Hippocampal formation (tissue), 2 donors: ENCODE data around the gene UBE2D3.
A peak's percentile ranks its signal among the peaks of the same experiment; 100 is the strongest.
"Not testable (repeated sequence)": the region's sequence is repeated elsewhere in the genome, so short reads cannot be mapped to it uniquely, and the experiment has no call there.

Experiments
- DNase-seq, 2 donors: peaks; one replicate each; lab custom pipeline; 2025; lab: John Stamatoyannopoulos, UW

UBE2D3 gene

GRCh38 chr4:102826890-102827673, at the start of gene UBE2D3:
Gene UBE2D3, minus strand, starts transcription at chr4:102827551. Its CDS starts 1,043 bp downstream, at chr4:102826508.
- DNase-seq = peak; percentile 94 to 95

DNA sequence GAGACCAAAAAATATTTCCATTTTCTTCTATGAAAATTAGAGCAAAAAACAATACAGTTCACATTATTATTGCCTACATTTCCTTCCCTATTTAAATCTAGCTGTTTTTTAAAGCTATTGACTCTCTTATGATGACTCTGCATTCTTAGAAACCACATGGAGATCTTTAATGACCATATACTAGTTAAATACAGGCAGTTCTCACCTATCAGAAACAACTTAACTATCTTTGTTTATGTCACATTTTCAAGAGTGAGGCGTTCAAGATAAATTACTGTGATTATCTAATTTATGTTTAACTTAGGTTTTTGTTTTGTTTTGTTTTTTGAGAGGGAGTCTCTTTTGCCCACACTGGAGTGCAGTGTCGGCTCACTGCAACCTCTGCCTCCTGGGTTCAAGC, 44.4 kb upstream of the UBE2D3 start:
- DNase-seq = no peak

DNA sequence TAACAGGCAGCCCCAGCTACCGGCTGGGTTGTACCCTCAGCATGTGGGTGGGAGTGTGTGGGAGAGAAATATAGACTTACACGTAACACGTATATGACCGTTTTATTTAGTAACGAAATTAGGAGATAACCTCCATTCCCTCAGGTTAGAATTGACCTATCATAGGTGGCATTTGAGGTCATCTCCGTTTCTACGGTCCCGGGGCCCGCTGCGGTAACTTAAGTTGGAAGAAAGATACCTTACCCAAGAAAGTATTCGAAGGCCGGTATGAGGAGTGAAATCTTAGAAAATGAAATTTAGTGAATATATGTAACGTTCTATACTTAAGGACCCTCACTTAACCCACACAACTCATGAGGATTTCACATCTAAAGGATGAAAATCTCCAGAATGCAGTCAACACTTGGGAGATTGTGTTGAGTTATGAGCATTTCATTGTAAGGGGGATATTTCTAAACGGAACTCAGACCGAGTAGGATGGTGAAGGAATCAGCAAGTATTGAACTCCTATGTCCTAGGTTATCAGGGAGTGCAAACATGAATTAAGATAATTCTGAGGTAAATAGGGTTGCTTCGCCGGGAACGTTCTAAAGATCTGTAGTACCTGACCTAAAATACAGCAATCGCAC, 42.3 kb upstream of the UBE2D3 start:
- DNase-seq = no peak

DNA sequence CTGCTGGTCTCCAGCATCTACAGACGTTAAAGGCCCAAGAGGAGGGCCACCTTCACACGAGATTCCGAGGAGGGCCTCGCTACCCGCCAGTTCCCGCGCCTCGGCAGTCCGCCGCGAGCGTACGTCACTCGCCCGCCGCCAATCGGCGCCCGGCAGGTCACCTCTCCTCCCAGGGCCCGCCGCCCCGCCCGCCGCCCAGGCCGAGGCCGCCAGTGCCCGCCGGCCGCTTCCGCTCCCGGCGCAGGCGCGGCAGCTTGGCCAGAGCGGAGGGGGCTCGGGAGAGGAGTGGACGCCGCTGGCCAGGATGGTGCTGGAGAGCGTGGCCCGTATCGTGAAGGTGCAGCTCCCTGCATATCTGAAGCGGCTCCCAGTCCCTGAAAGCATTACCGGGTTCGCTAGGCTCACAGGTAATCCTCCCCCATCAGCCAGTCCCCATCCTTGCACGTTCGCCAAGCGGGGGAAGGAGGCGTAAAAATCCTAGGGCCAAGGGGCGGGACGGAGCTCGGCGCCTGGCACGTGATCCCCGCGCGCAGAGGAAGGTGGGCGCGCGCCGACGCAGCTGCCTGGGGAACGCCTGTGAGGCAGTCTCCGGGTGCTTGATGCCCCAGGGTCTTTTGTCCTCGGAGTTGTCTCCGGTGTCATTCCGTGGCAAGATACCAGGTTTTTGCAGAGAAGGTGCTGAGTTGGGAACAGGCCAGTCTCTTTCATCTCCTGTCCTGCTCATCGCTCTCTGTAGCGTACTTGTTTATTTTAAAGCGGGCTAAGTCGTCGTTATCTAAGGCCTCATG, 41.6 kb upstream of the UBE2D3 start, which contains the start of gene CISD2:
TSS of gene CISD2 (plus strand) at position 212 of the 788 bp plus-strand sequence. CDS start at position 305, 93 bp downstream.
- peak; percentile 93 to 97 for DNase-seq

DNA sequence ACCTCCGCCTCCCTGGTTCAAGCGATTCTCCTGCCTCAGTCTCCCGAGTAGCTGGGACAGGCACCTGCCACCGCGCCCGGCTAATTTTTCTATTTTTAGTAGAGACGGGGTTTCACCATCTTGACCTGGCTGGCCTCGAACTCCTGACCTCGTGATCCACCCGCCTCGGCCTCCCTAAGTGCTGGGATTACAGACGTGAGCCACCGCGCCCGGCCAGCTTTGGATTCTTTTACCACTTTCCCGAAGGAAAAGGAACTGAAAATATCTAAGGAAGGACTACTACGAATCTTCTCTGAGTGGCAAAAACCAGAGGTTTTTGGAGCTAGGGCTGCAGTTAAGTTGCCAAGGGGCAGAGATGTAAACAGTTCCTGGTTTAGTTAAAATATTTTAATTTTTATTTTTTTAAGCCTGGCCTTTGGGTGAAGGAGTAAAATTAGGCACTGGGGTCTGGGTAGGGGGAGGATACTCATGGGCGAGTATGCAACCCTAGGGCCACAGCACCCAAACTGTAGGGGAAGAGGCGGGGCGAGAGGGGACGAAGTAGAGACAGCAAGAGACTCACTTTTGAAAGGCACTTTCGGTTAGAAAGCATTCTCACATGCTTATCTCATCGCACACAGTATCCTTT, 40.9 kb upstream of the UBE2D3 start:
- DNase-seq = no peak

- DNase-seq = no peak
These were observed 40.2 kb upstream of the UBE2D3 start for GRCh38 chr4:102867278-102868152.

- DNase-seq = not testable (repeated sequence)
These were observed 38.0 kb upstream of the UBE2D3 start for GRCh38 chr4:102865327-102865726.

GRCh38 chr4:102862747-102863146, 35.4 kb upstream of the UBE2D3 start:
- DNase-seq = no peak

GRCh38 chr4:102862016-102862415, 34.7 kb upstream of the UBE2D3 start:
- DNase-seq = no peak

GRCh38 chr4:102860611-102861324, 33.4 kb upstream of the UBE2D3 start:
- no peak for DNase-seq

DNA sequence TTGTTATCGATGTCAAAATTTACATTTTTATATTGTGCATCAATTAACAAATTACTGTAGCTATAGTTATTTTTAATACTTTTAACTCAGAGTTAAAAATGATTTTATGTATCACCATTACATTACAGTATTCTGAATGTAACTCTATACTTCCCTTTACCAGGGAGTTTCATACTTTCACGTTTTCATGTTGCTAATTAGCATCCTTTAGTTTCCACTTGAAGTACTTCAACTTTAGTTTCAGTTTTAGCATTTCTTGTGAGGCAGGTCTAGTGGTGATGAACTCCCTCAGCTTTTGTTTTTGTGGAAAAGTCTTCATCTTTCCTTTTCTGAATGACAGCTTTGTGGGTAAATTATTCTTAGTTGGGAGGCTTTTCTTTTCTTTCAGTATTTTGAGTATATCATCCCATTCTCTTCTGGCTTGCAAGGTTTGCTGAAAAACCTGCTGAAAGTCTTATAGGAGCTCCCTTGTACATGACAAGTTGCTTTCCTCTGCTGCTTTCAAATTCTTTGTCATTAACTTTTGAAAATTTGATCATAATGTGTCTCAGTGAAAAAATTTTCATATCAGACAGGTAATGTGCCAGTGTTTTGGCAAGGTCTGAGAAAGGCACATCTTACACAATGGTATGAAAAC, 31.6 kb upstream of the UBE2D3 start:
- DNase-seq = no peak

GRCh38 chr4:102850370-102850769, 23.0 kb upstream of the UBE2D3 start:
- DNase-seq = no peak

DNA sequence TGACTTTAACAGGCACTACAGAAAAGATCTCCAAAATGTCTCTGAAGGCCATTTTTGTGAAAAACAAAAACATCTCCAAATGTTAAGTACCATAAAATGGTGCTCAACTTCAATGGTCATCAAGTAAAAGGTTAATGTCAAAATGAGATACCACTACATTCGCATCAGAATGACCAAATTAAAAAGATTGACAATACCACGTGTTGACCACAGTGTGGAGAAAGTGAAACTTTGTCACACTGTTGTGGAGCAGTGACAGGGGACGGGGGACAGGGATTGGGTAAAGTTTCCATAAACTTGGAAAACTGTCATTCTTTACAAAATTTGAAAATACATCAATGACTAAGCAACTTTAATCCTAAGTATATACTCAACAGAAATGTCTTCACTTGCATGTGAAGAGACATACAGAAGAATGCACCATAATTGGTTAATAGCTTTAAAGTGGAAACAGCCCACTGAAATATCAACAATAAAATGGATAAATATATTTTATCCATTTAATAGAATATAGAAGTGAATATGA, 22.3 kb upstream of the UBE2D3 start:
- no peak for DNase-seq

DNA sequence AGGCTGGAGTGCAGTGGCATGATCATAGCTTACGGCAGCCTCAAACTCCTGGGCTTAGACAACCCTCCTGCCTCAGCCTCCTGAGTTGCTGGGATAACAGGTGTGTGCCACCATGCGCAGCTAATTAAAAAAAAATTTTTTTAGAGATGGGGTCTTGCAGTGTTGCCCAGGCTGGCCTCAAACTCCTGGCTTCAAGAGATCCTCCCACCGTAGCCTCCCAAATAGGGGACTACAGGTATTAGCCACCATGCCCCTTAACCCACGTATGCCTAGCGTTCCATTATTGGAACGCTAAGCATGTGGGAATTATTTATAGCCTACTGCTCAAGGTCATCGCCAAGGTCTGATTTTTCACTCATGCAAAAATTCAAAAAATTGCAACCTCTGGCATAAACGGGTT, 20.3 kb upstream of the UBE2D3 start:
- DNase-seq = no peak

GRCh38 chr4:102843938-102844337, 16.6 kb upstream of the UBE2D3 start:
- no peak for DNase-seq

GRCh38 chr4:102843273-102843672, 15.9 kb upstream of the UBE2D3 start:
- no peak for DNase-seq

GRCh38 chr4:102842367-102842766, 15.0 kb upstream of the UBE2D3 start:
- DNase-seq = no peak

- DNase-seq = no peak
These were observed 9.2 kb upstream of the UBE2D3 start for GRCh38 chr4:102836596-102836995.

DNA sequence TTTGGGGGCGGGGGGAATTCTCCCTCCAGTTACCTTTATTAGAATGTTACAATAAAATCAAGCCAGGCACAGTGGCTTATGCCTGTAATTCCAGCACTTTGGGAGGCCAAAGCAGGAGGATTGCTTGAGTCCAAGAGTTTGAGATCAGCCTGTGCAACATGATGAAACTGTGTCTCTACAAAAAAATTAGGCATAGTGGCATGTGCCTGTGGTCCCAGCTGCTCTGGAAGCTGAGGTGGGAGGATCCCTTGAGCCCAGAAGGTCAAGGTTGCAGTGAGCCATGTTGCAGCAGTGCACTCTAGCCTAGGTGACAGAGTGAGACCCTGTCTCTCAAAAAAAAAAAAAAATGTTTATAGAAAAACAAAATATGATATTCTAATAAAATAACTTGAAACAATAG, 5.3 kb upstream of the UBE2D3 start:
- no peak for DNase-seq

DNA sequence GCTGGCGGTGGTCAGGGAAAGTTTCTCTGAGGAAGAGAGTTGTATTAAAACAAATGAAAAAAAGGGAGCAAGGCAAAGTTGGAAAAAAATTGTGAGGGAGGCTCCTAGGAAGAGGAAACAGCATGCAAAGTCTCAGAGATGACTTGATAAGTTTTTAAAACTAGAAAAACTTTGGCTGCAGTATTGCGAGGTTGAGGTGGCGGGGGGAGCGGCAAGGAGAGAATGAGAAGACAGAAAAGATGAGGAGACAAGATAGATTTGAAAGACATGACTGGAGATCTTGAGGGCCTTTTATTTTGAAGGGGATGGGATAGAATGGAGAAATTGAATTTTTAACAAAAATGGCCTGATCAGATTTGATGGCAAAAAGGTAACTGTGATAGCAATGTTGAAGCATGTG, 4.8 kb upstream of the UBE2D3 start:
- DNase-seq = no peak
